VCaP (cell line): ENCODE data around the gene SLC39A9.
"Not testable (repeated sequence)": the region's sequence is repeated elsewhere in the genome, so short reads cannot be mapped to it uniquely, and the experiment has no call there.

Experiments
- H3K27ac ChIP-seq: fragments of 450-650 bp; 2 replicates; pipeline ENCODE4 v1.5.1; 2017
- TF ChIP-seq, protein P1 (sequence below): fragments of 450-650 bp; conservative IDR thresholded peaks from 2 replicates; pipeline ENCODE4 v1.5.1; 2017; ENCODE audit warnings: mild to moderate bottlenecking, moderate library complexity

SLC39A9 gene

DNA sequence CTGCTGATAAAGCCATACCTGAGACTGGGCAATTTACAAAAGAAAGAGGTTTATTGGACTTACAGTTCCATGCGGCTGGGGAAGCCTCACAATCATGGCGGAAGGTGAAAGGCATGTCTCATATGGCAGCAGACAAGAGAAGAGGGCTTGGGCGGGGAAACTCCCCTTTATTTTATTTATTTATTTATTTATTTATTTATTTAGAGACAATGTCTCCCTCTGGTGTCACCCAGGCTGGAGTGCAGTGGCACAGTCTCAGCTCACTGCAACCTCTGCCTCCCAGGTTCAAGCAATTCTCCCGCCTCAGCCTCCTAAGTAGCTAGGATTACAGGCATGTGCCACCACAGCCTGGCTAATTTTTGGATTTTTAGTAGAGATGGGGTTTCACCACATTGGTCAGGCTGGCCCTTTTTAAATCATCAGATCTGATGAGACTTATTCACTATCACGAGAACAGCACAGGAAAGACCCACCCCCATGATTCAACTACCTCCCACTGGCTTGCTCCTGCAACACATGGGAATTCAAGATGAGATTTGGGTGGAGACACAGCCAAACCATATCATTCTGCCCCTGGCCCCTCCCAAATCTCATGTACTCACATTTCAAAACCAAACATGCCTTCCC lies 78.4 kb downstream of the SLC39A9 start:
- TF ChIP-seq, protein P1, sequence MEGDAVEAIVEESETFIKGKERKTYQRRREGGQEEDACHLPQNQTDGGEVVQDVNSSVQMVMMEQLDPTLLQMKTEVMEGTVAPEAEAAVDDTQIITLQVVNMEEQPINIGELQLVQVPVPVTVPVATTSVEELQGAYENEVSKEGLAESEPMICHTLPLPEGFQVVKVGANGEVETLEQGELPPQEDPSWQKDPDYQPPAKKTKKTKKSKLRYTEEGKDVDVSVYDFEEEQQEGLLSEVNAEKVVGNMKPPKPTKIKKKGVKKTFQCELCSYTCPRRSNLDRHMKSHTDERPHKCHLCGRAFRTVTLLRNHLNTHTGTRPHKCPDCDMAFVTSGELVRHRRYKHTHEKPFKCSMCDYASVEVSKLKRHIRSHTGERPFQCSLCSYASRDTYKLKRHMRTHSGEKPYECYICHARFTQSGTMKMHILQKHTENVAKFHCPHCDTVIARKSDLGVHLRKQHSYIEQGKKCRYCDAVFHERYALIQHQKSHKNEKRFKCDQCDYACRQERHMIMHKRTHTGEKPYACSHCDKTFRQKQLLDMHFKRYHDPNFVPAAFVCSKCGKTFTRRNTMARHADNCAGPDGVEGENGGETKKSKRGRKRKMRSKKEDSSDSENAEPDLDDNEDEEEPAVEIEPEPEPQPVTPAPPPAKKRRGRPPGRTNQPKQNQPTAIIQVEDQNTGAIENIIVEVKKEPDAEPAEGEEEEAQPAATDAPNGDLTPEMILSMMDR = peak; percentile 63

GRCh38 chr14:69478055-69478454 lies 79.6 kb downstream of the SLC39A9 start:
- not testable (repeated sequence) for H3K27ac ChIP-seq

More for the DNA sequence above, 78.4 kb downstream of the SLC39A9 start:
- not testable (repeated sequence) for H3K27ac ChIP-seq

GRCh38 chr14:69479696-69480095 lies 81.2 kb downstream of the SLC39A9 start:
- no peak overlapping the region for H3K27ac ChIP-seq
- TF ChIP-seq, protein P1 = no peak

DNA sequence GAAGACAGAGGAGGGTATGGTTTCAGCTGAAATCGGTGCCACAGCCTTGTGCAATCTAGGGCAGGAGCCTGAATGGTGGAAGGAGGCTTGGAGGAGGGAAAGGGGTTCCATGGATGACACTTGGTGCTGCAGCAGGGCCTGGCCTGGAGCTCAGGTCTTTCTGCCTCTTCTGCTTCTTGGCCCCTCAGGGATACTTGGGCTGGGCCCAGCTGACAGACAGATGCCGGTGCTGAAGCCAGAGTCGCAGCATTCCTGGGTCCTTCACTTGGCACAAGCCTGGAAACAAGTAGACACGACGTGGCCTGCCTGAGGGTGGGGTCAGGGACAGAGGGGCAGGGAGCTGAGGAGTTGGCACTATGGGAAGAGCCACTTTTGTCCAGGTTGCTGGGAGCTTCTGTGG lies 81.6 kb downstream of the SLC39A9 start:
- TF ChIP-seq, protein P1 = no peak
- no peak overlapping the region for H3K27ac ChIP-seq

- H3K27ac ChIP-seq = no peak overlapping the region
- TF ChIP-seq, protein P1 = no peak
Measured at GRCh38 chr14:69481815-69482568, 83.5 kb downstream of the SLC39A9 start.

DNA sequence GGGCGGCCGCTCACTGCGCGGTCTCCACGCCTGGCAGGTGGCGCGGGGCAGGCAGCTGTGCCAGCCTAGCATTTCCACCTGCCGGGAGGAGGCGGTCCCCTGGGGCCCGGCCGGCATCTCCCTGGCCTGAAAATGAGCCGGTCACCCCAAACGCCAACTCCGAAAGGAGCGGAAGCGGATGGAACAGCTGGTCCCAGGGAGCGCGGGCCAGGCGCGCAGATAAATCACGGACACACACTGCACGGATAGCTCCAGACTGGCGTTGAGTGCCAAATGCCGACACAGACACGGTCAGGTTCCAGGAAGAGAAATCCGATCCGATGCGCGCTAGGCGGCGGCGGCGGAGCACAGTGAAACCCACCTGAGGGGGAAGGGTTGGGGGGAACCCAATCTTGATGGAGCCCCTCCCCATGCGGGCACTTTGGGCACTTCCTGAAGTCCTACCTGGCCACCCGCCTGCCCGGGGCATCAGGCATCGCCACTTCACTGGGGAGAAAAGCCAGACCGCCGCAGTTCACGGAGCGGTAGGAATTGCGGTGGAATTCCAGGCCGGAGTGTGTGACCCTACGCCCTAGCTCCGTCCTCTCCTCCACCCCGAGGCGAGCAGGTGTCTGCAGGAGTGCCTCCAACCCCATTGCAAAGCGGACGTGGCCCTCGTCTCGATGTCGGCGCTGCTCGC lies 85.4 kb downstream of the SLC39A9 start:
- TF ChIP-seq, protein P1 = 0 out of 2 replicates have a peak, but pooled peaks have one; percentile 8
- H3K27ac ChIP-seq = peak overlapping the region; percentile 52; the same call in 1 of the 2 replicates

GRCh38 chr14:69484444-69485314 lies 86.2 kb downstream of the SLC39A9 start, which contains the start of gene PLEKHD1:
PLEKHD1 (plus strand) TSS chr14:69484728; CDS start chr14:69484966, 238 bp downstream.
- TF ChIP-seq, protein P1 = no peak
- H3K27ac ChIP-seq = peak within 1 kb of the TSS; percentile 52; the same call in 1 of the 2 replicates
